GM19372 (cell line): ENCODE measurements around the gene ANK2.

ENCODE experiments used
- ATAC-seq: cut with Tn5 transposase; IDR thresholded peaks from one replicate; pipeline ENCODE4 v1.9.1; 2021; ENCODE audit warnings: mild to moderate bottlenecking, low read depth, moderate library complexity; ENCODE audit not compliant: unreplicated experiment

Gene ANK2

DNA sequence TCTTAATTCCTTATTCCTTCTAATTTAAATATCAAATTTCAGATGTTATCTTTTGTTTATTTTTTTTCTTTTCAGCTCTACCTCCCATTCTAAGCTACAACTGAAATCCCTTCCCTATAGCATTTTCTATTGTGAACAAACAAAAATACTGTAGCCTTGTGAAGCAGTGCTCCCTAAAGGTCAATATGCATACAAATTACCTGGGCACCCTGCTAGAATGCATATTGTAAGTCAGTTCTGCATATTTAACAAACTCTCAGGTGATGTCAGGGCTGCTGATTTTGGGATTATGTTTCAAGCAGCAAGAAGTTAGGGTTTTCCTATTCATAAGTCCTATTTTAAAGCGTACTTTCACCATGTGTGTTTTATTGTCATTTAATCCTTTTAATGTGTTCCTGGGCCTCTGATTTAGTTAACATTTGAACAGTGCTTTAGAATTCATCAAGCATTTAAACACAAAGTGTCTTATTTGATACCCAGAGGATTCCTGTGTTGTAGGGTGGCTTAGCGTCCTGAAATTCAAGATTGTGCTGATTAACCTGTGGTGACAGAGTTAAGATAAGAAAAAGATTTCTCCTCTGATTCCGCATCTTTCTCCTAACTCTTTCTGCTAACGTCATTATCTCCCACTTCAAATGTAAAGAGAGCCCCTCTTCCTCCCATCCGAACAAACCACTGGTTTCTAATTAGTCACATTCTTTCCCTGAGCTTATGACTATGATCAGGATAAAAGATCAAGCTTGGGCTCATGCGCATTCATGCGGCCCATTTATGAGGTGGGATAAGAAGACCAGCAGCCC, 221.3 kb downstream of the ANK2 start:
- ATAC-seq = no peak

GRCh38 chr4:113272523-113272922, 223.1 kb downstream of the ANK2 start:
- no peak for ATAC-seq

GRCh38 chr4:113273721-113274220, 224.3 kb downstream of the ANK2 start:
- ATAC-seq = no peak

DNA sequence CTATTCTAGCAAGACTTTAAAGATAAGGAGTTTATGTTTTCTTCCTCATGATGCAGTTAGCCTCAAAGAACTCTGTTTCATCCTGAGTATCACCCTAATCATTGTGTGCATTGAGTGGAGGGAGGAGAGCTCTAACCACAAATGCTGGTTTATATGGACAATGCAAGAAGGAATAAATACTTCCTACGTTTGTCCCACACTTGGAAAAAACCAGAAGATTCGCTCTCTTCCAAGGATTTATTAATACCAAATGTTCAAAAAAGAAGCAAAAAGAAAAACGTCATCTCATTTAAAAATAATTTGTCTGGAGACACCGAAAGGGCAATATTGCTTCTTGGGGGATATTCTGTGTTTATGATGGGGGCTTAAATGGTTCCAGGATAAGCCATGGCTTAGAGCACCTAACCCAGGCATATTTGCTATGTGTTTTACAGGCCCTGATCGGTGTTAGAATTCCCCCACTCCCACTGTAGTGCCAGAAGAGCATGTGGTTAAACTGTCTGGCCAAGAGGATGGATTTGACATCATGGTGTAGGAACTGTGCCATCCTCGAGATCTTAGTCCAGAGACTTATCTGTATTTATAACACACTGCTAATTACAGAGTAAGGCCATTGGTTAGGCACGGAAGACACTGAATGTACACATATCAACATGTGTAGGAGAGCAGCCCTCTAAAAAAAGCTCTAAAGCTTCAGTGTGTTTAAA, 227.2 kb downstream of the ANK2 start:
- no peak for ATAC-seq

DNA sequence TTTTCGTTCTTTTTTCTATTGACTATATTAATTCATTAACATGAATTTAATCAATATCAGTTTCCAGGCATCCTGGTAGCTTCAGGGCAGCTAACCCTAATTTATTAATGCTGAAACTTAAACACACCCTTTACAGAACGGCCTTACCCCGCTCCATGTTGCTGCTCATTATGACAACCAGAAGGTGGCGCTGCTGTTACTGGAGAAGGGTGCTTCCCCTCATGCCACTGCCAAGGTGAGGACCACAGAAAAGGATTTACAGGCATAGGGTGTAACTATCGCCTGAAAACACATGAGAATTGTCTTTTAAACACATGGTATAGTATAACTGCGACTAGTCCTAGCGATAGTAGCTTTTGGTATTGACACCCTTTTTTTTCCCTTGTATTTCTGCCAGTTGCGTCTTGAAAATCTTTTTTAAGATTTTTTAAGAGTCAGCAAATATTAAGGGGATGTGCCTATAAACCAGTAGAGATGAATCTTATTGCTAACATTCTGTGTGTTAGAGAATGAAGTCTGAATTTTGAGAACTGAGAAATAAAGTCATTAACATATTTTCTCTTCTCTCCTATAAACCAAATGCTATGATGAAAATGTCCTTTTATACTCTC, 229.0 kb downstream of the ANK2 start:
- ATAC-seq = peak; percentile 95

- ATAC-seq = no peak
Observed at GRCh38 chr4:113285501-113285900, 236.0 kb downstream of the ANK2 start.

DNA sequence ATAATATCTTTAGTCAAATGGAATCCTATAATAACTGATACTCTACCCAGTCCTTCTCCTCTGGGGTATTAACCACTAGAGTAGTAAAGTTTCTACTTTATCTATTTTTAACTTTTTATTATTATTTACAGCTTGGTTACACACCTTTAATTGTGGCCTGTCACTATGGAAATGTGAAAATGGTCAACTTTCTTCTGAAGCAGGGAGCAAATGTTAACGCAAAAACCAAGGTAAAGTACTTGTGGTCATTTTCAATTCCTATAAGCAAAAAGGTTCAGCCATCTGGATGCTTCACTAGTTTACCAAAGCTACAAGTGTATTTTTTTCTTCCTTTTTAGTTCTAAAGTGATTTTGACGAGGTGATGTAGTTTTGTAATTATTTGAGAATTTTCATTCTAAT, 238.8 kb downstream of the ANK2 start:
- ATAC-seq = no peak

DNA sequence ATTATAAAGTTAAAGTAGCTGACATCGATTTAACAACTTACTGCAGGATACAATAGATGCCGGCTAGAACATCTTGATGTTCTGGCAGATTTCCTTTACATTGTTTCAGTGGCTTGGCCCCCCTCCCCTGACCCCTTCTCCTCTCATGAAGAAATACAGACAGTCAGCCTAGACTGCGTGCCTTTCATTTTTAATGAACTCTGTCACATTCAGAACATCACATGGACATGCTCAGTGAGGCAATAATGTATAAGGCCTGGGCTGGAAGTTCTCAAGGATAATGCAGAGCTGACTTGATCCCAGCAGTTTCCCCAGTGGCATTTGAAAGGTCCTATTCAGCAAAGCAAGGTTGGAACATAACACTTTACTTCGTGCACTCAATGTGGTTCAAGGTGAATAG, 239.2 kb downstream of the ANK2 start:
- ATAC-seq = no peak

GRCh38 chr4:113289766-113290165, 240.3 kb downstream of the ANK2 start:
- ATAC-seq = no peak

DNA sequence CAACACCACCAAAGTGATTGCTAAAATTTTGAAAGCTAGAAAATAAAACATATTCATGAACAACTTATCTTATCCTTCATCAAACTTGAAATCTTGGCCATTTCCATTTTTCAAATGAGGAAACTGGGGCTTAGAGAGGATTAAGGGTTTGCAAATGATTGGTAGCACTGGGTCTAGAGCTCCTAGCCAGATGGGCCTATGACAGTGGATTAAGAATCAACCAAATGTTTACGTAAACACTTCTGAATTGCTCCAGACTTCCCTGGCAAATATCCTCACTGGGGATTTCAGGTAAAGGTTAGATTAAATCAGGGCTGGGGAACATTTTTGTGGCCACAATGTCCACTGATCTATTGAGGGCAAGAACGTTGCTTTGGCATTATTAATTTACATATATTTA, 241.2 kb downstream of the ANK2 start:
- no peak for ATAC-seq

- no peak for ATAC-seq
Observed at GRCh38 chr4:113292371-113293042, 243.1 kb downstream of the ANK2 start.

- ATAC-seq = no peak
Observed at GRCh38 chr4:113293043-113293560, 243.6 kb downstream of the ANK2 start.

DNA sequence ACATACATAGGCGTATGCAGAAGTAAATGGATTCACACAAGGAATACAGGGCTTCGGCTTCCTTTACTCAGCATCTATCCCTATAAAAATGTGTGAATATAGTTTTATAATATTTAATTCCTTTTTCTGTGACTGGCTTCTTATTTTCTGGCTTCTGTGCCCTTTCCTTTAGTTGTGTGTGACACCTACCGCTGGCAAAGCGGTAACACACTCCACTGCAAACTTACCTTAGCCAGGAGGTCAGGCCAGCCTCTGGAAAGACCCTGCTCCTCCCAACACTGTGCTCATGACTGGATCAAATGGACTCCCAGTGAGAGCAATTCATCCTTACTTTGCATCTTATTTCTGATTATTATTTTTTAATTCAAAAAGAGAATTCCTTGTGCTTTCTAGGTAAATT, 244.2 kb downstream of the ANK2 start:
- no peak for ATAC-seq

DNA sequence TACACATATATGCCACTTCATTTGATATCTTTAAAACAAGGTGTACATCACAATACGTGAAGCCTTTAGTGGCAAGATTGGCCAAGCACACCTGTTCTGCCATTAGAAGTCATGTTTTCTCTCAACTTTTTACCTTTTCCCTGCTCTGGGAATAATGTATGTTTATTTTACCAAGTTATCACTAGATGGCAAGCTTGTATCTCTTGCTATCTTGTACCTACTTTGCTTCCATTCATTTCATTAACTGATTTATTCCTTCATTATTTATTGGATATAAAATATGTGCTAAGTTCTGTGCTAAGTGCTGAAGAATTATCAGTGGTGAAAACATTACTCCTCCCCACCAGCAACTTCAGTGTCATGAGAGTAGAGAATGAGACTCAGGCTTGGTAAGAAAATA, 245.5 kb downstream of the ANK2 start:
- ATAC-seq = no peak

GRCh38 chr4:113300471-113300928, 251.0 kb downstream of the ANK2 start:
- ATAC-seq = no peak

DNA sequence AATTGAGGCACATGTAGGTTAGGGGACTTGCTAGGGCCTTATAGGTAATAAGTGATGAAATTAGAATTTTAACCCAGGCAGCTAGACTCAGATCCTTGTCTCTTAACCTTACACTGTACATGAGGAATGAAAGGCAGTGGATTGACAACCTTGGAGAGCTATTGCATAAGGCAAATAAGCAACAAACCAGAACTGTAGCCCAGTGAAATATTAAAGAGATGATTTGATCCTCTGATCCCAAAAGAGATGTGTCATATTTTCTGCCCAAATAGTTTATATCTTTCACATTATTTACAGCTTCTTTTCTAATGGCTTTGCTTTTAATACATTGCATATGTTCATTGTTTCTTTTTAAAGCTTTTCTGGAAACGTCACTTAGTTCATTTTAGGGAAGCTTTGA, 252.6 kb downstream of the ANK2 start:
- ATAC-seq = no peak

DNA sequence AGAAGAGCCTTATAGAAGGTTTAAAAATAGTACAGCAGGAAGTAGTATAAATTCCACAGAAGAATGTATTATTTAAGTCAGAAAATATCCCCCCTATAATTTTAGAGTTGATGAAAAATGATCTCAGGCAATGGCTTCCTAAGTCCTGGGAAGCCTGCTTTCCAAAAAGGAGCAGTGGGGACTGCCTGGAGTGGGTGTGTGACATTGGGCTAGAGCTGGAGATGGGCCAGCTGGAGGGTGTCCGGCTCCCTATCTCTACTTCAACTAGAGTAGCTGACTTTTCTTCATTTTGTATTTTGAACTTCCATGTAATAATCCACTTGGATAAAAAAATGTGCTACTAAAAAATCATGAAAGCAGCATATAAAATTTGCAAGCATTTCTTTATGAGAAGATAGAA, 253.9 kb downstream of the ANK2 start:
- ATAC-seq = no peak

GRCh38 chr4:113311047-113311446, 261.6 kb downstream of the ANK2 start:
- no peak for ATAC-seq

- no peak for ATAC-seq
Observed at GRCh38 chr4:113312529-113312928, 263.1 kb downstream of the ANK2 start.

GRCh38 chr4:113314426-113314825, 265.0 kb downstream of the ANK2 start:
- no peak for ATAC-seq

- ATAC-seq = peak; percentile 94
Observed at GRCh38 chr4:113316879-113317278, 267.4 kb downstream of the ANK2 start.
